GM12878 (cell line): ENCODE measurements around the gene CTNNA3. TPM values are rescaled to one million over a fixed set of nuclear protein-coding genes. Genes with fewer than 3 reads are reported as not detected.

Experiments used
- ATAC-seq: fragments of 200-7000 bp; cut with Tn5 transposase; 3 replicates; pipeline ENCODE4 v1.9.1; 2020; ENCODE audit warnings: mild to moderate bottlenecking, moderate library complexity
- BruUV-seq: library from RNA; stranded (reverse); fragments of 400-500 nt; replicated peaks from 2 replicates; lab custom pipeline; 2021; lab: Mats Ljungman, UMichigan
- CTCF ChIA-PET: fragments of 300-600 bp; sonication (Branson Sonifier 250); formaldehyde crosslinking; extraction: SDS; loops from one replicate; lab custom pipeline; 2021; ENCODE audit warnings: inconsistent platforms; lab: Yijun Ruan, JAX
- POLR2A ChIA-PET: fragments of 350-600 bp; formaldehyde crosslinking; extraction: SDS; loops from one replicate; lab custom pipeline; 2021; ENCODE audit warnings: inconsistent platforms; lab: Charles Lee
- RAD21 ChIA-PET: fragments of 300-600 bp; sonication (Branson Sonifier 250); formaldehyde crosslinking; loops from one replicate; lab custom pipeline; 2023; ENCODE audit warnings: antibody characterized with exemption; ENCODE audit not compliant: unreplicated experiment; lab: Charles Lee
- SMC1A ChIA-PET: fragments of 300-600 bp; sonication (Branson Sonifier 250); formaldehyde crosslinking; loops from one replicate; lab custom pipeline; 2023; ENCODE audit not compliant: unreplicated experiment, uncharacterized antibody; lab: Charles Lee
- DNase-seq: peaks from one replicate; pipeline ENCODE4 v3.0.0-alpha.2; 2011; ENCODE audit warnings: low read depth, low spot score
- FAIRE-seq: peaks from 3 replicates; lab custom pipeline; 2011; peaks lifted over from hg19 to GRCh38; lab: Jason Lieb, UNC
- H2AFZ ChIP-seq: 2 replicates; pipeline ENCODE4 v1.6.0; 2011; ENCODE audit warnings: low read depth, low read length, control low read depth; ENCODE audit not compliant: control insufficient read depth
- H3K27ac ChIP-seq: 2 replicates; pipeline ENCODE4 v1.5.1; 2011; ENCODE audit warnings: control low read depth; ENCODE audit not compliant: control insufficient read depth, insufficient read depth
- H3K27me3 ChIP-seq, 2 experiments: replicated peaks in 1 of 2; 2 replicates each; pipeline versions ENCODE4 v1.6.0 to v1.6.1; 2011; ENCODE audit warnings: low read length in 1 of 2; ENCODE audit not compliant: control insufficient read depth in 2 of 2, insufficient read depth in 2 of 2
- H3K36me3 ChIP-seq, 2 experiments: 2 replicates each; pipeline ENCODE4 v1.5.1; 2011; ENCODE audit warnings: low read length in 1 of 2; ENCODE audit not compliant: control insufficient read depth in 2 of 2, insufficient read depth in 2 of 2
- H3K4me1 ChIP-seq: 2 replicates; pipeline ENCODE4 v1.6.1; 2011; ENCODE audit warnings: mild to moderate bottlenecking, low read length, moderate library complexity, mixed read lengths; ENCODE audit not compliant: control insufficient read depth, insufficient read depth
- H3K4me2 ChIP-seq: 2 replicates; pipeline ENCODE4 v1.6.0; 2011; ENCODE audit warnings: control low read depth; ENCODE audit not compliant: control insufficient read depth, insufficient read depth
- H3K4me3 ChIP-seq: fragments of 200-600 bp; sonication (generic); 2 replicates; pipeline ENCODE4 v1.5.1; 2016
- H3K79me2 ChIP-seq: 2 replicates; pipeline ENCODE4 v1.6.0; 2011; ENCODE audit warnings: low read length; ENCODE audit not compliant: control insufficient read depth, insufficient read depth
- H3K9ac ChIP-seq: 2 replicates; pipeline ENCODE4 v1.8.0; 2011; ENCODE audit warnings: low read length, control low read depth, mixed read lengths; ENCODE audit not compliant: control insufficient read depth, insufficient read depth
- H3K9me3 ChIP-seq: replicated peaks from 3 replicates; pipeline ENCODE4 v1.5.1; 2011; ENCODE audit warnings: mild to moderate bottlenecking, low read length; ENCODE audit not compliant: control insufficient read depth, insufficient read depth
- H4K20me1 ChIP-seq: 2 replicates; pipeline ENCODE4 v1.6.0; 2011; ENCODE audit not compliant: control insufficient read depth, insufficient read depth
- BCL11A ChIP-seq: IDR thresholded peaks from 2 replicates; pipeline ENCODE4 v1.6.1; 2011; ENCODE audit warnings: low read depth, low read length
- HDAC6 ChIP-seq: fragments of 200-600 bp; sonication (generic); IDR thresholded peaks from one replicate; pipeline ENCODE4 v1.8.0; 2017; ENCODE audit warnings: antibody characterized with exemption; ENCODE audit not compliant: unreplicated experiment
- WGBS: methylation state at CpG from one replicate; pipeline ENCODE4 v1.1.6; 2016; ENCODE audit warnings: low lambda C conversion rate; ENCODE audit not compliant: insufficient replicate concordance, insufficient coverage; ENCODE audit errors: missing lambda C conversion rate; 5-methylcytosine and 5-hydroxymethylcytosine counted together
- in situ Hi-C: fragments of 300-500 bp; cut with MboI; formaldehyde crosslinking; loops from 9 replicates; pipeline ENCODE4 v1.14.3; 2018; ENCODE audit warnings: mixed read lengths
- intact Hi-C: fragments of 100-400 bp; cut with micrococcal nuclease; formaldehyde crosslinking; loops from one replicate; pipeline ENCODE4 v1.14.2; 2022; ENCODE audit not compliant: unreplicated experiment
- polyA plus RNA-seq, 11 experiments: library from polyadenylated mRNA; depleted of rRNA in 4 of 11; unstranded in 6 of 11; stranded (reverse) in 5 of 11; fragments of >200 nt; fragmentation: Nextera tagmentation in 4 of 11; fragmentation: Illumina TruSeq in 1 of 11; extraction: Ambion mirVana in 4 of 11; extraction: Trizol in 1 of 11; gene quantifications; 1 replicate in 1 of 11; 2 replicates in 10 of 11; pipeline versions ENCODE4 v1.2.1 to v1.2.3, GENCODE V29; 2011 to 2016; ENCODE audit warnings: inconsistent platforms in 2 of 11, missing spikeins in 2 of 11, low read depth in 1 of 11
- total RNA-seq, 4 experiments: library from RNA; depleted of rRNA in 3 of 4; stranded (reverse); fragments of >200 nt in 3 of 4; fragmentation: Illumina TruSeq in 1 of 4; extraction: Trizol in 1 of 4; gene quantifications; 2 replicates each; pipeline versions ENCODE4 v1.2.1 to v1.2.3, GENCODE V29; 2013 to 2021
- TF ChIP-seq, protein P1 (sequence below): IDR thresholded peaks from 2 replicates; pipeline ENCODE4 v1.6.1; 2012; ENCODE audit warnings: improper control_type of control experiment, low read depth, low read length; ENCODE audit not compliant: insufficient replicate concordance
- TF ChIP-seq, protein P2 (sequence below): fragments of 450-650 bp; formaldehyde crosslinking; IDR thresholded peaks from 2 replicates; pipeline ENCODE4 v1.4.0; 2022; ENCODE audit warnings: mild to moderate bottlenecking, moderate library complexity

CTNNA3 gene
- total and polyA plus RNA-seq, 10 of the 15 experiments (the other 5 are each of a cell fraction or from before 2014, with no cell fraction given): under 0.01 to 4.5 (median 0.22) TPM; not detected in 2

DNA sequence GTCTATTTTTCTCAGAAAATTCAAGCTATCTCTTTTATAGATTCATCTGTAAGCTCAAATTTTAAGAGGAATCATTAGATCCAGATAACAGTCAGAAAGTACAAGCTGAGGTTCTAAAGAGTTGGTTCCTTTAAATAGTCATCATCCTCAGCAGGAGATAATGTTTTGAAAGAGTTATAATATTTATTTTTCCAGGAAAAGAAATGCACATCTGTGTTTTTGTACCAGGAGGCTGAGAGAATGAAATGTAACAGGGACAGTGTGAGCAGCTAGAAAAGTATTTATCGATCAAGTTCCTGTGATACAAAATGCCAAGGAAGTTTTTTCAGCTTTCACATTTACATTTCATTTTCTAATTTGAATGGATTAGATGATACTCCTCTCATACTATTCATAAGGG, 890.4 kb downstream of the CTNNA3 start:
- POLR2A ChIA-PET: interaction anchor here (1.7 kb wide), 1 partner anchor 20 kb away, joined by 5 read pairs; no protein-coding TSS in a partner anchor
- Histone ChIP-seq H3K36me3 (no peaks in the 10 kb centered on the region), H4K20me1 (no peaks in the 10 kb centered on the region), H3K9me3 (no peaks in the 10 kb centered on the region), H3K4me2 (no peak overlapping the region), H3K79me2 (no peaks in the 10 kb centered on the region), H3K27ac (no peak overlapping the region), H3K4me3 (no peak overlapping the region), H2AFZ (no peak overlapping the region), H3K9ac (no peak overlapping the region), H3K4me1 (no peaks in the 10 kb centered on the region), H3K27me3 (no peaks in the 10 kb centered on the region)
- SMC1A ChIA-PET: interaction anchor here (1.1 to 2.7 kb wide), 6 partner anchors 10 to 31 kb away, joined by 3 to 9 read pairs (median 6); no protein-coding TSS in a partner anchor
- intact Hi-C loops: no loop called here
- FAIRE-seq (no peak), ATAC-seq (no peak), DNase-seq (no peak)
- 89% methylated on average over 1 of the region's 1 CpG for WGBS
- in situ Hi-C loops: no loop called here
- RAD21 ChIA-PET: no interaction called here
- BruUV-seq: no TSS peak
- no peak for TF ChIP-seq BCL11A
- TF ChIP-seq HDAC6: no peak
- CTCF ChIA-PET: no interaction called here

DNA sequence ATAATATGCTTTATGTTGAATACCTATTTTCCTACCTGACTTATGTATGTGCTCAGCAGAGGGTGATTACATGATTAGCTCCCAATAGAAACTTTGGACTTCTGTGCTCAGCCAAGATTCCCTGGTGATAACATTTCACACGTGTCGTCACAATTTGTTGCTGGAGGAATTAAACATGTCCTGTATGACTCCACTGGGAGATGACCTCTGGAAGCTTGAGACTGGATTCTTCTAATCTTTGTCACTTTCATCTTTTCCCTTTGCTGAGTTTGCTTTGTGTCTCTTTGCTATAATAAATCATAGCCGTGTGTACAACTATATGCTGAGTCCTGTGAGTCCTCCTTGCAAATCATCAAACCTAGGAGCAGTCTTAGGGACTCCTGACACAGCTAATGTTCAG, 891.0 kb downstream of the CTNNA3 start:
- DNase-seq (no peak), ATAC-seq (no peak), FAIRE-seq (no peak)
- RAD21 ChIA-PET: no interaction called here
- intact Hi-C loops: no loop called here
- Histone ChIP-seq H3K9me3 (no peaks in the 10 kb centered on the region), H3K4me3 (no peak overlapping the region), H4K20me1 (no peaks in the 10 kb centered on the region), H3K27me3 (no peaks in the 10 kb centered on the region), H3K79me2 (no peaks in the 10 kb centered on the region), H3K36me3 (no peaks in the 10 kb centered on the region), H3K4me2 (no peak overlapping the region), H3K9ac (no peak overlapping the region), H3K27ac (no peak overlapping the region), H2AFZ (no peak overlapping the region), H3K4me1 (no peaks in the 10 kb centered on the region)
- WGBS: 35% methylated on average over 3 of the region's 3 CpGs
- in situ Hi-C loops: no loop called here
- POLR2A ChIA-PET: interaction anchor here (1.7 kb wide), 1 partner anchor 19 kb away, joined by 5 read pairs; no protein-coding TSS in a partner anchor
- SMC1A ChIA-PET: interaction anchor here (1.1 to 2.7 kb wide), 7 partner anchors 9 to 41 kb away, joined by 3 to 9 read pairs (median 6); no protein-coding TSS in a partner anchor
- CTCF ChIA-PET: interaction anchor here (0.9 to 1.8 kb wide), 3 partner anchors 8 to 30 kb away, joined by 3 to 10 read pairs (median 3); no protein-coding TSS in a partner anchor
- no TSS peak for BruUV-seq
- TF ChIP-seq, protein P1, sequence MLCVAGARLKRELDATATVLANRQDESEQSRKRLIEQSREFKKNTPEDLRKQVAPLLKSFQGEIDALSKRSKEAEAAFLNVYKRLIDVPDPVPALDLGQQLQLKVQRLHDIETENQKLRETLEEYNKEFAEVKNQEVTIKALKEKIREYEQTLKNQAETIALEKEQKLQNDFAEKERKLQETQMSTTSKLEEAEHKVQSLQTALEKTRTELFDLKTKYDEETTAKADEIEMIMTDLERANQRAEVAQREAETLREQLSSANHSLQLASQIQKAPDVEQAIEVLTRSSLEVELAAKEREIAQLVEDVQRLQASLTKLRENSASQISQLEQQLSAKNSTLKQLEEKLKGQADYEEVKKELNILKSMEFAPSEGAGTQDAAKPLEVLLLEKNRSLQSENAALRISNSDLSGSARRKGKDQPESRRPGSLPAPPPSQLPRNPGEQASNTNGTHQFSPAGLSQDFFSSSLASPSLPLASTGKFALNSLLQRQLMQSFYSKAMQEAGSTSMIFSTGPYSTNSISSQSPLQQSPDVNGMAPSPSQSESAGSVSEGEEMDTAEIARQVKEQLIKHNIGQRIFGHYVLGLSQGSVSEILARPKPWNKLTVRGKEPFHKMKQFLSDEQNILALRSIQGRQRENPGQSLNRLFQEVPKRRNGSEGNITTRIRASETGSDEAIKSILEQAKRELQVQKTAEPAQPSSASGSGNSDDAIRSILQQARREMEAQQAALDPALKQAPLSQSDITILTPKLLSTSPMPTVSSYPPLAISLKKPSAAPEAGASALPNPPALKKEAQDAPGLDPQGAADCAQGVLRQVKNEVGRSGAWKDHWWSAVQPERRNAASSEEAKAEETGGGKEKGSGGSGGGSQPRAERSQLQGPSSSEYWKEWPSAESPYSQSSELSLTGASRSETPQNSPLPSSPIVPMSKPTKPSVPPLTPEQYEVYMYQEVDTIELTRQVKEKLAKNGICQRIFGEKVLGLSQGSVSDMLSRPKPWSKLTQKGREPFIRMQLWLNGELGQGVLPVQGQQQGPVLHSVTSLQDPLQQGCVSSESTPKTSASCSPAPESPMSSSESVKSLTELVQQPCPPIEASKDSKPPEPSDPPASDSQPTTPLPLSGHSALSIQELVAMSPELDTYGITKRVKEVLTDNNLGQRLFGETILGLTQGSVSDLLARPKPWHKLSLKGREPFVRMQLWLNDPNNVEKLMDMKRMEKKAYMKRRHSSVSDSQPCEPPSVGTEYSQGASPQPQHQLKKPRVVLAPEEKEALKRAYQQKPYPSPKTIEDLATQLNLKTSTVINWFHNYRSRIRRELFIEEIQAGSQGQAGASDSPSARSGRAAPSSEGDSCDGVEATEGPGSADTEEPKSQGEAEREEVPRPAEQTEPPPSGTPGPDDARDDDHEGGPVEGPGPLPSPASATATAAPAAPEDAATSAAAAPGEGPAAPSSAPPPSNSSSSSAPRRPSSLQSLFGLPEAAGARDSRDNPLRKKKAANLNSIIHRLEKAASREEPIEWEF: no peak
- TF ChIP-seq, protein P2, sequence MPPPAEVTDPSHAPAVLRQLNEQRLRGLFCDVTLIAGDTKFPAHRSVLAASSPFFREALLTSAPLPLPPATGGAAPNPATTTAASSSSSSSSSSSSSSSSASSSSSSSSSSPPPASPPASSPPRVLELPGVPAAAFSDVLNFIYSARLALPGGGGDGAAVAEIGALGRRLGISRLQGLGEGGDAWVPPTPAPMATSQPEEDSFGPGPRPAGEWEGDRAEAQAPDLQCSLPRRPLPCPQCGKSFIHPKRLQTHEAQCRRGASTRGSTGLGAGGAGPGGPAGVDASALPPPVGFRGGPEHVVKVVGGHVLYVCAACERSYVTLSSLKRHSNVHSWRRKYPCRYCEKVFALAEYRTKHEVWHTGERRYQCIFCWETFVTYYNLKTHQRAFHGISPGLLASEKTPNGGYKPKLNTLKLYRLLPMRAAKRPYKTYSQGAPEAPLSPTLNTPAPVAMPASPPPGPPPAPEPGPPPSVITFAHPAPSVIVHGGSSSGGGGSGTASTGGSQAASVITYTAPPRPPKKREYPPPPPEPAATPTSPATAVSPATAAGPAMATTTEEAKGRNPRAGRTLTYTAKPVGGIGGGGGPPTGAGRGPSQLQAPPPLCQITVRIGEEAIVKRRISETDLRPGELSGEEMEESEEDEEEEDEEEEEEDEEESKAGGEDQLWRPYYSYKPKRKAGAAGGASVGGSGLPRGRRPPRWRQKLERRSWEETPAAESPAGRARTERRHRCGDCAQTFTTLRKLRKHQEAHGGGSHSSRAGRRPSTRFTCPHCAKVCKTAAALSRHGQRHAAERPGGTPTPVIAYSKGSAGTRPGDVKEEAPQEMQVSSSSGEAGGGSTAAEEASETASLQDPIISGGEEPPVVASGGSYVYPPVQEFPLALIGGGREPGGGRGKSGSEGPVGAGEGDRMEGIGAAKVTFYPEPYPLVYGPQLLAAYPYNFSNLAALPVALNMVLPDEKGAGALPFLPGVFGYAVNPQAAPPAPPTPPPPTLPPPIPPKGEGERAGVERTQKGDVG: no peak
